GM20000 (cell line): ENCODE measurements around the gene GCKR.

Experiments
- DNase-seq: peaks from one replicate; pipeline ENCODE4 v3.0.0; 2012; ENCODE audit warnings: low spot score
- CTCF ChIP-seq: IDR thresholded peaks from 2 replicates; pipeline ENCODE4 v1.5.1; 2012; ENCODE audit warnings: mild to moderate bottlenecking, control low read depth; ENCODE audit errors: extremely low read depth, missing control alignments

GCKR gene

GRCh38 chr2:27485496-27485895 lies 11.1 kb upstream of the GCKR start:
- no peak for DNase-seq
- no peak for TF ChIP-seq CTCF

- DNase-seq, result no peak
- no peak for TF ChIP-seq CTCF
Observed at GRCh38 chr2:27489118-27489497, 7.5 kb upstream of the GCKR start.

- no peak for TF ChIP-seq CTCF
- peak; percentile 96 for DNase-seq
Observed at GRCh38 chr2:27489498-27490397, 6.9 kb upstream of the GCKR start, which contains the start of gene IFT172. TSS of gene IFT172 (minus strand) at chr2:27489743. CDS start at chr2:27489653, 90 bp downstream.

- no peak for TF ChIP-seq CTCF
- no peak for DNase-seq
Observed at GRCh38 chr2:27492557-27492956, 4.1 kb upstream of the GCKR start.

GRCh38 chr2:27493948-27494283 lies 2.7 kb upstream of the GCKR start:
- TF ChIP-seq CTCF, result no peak
- no peak for DNase-seq

GRCh38 chr2:27494284-27494943 lies 2.2 kb upstream of the GCKR start:
- DNase-seq, result no peak
- no peak for TF ChIP-seq CTCF

GRCh38 chr2:27494944-27495554 lies 1.6 kb upstream of the GCKR start, which contains the start of gene FNDC4:
TSS of gene FNDC4 (minus strand) at chr2:27495200. CDS start at chr2:27494679, 521 bp downstream.
- no peak for TF ChIP-seq CTCF
- DNase-seq, result no peak
